Calu3 (cell line): ENCODE results near the gene ILK. TPM values are rescaled to one million over a fixed set of nuclear protein-coding genes. Genes with fewer than 3 reads are reported as not detected.

Experiments used
- BruUV-seq: library from RNA; stranded (reverse); fragments of 400-500 nt; replicated peaks from 2 replicates; lab custom pipeline; 2021; lab: Mats Ljungman, UMichigan
- CTCF ChIA-PET: fragments of 300-600 bp; sonication (Branson Sonifier 250); formaldehyde crosslinking; loops from one replicate; lab custom pipeline; 2022; ENCODE audit warnings: antibody characterized with exemption; lab: Charles Lee
- DNase-seq: peaks from one replicate; pipeline ENCODE4 v3.0.0; 2022
- H3K27ac Mint-ChIP-seq: one replicate; pipeline ENCODE4 v1.8.0; 2022; ENCODE audit warnings: mixed read lengths; ENCODE audit not compliant: unreplicated experiment
- H3K27me3 Mint-ChIP-seq: one replicate; pipeline ENCODE4 v1.8.0; 2022; ENCODE audit warnings: mixed read lengths; ENCODE audit not compliant: unreplicated experiment
- H3K36me3 Mint-ChIP-seq: one replicate; pipeline ENCODE4 v1.8.0; 2022; ENCODE audit warnings: mild to moderate bottlenecking, moderate library complexity, mixed read lengths; ENCODE audit not compliant: insufficient read depth, unreplicated experiment
- H3K4me1 Mint-ChIP-seq: one replicate; pipeline ENCODE4 v1.8.0; 2022; ENCODE audit warnings: mild to moderate bottlenecking, low read depth, mixed read lengths; ENCODE audit not compliant: unreplicated experiment
- H3K4me3 Mint-ChIP-seq: one replicate; pipeline ENCODE4 v1.8.0; 2022; ENCODE audit warnings: mild to moderate bottlenecking, low read depth, moderate library complexity, mixed read lengths; ENCODE audit not compliant: unreplicated experiment
- H3K9me3 Mint-ChIP-seq: one replicate; pipeline ENCODE4 v1.8.0; 2022; ENCODE audit warnings: low read depth, mixed read lengths; ENCODE audit not compliant: unreplicated experiment
- intact Hi-C: fragments of 100-400 bp; cut with micrococcal nuclease; formaldehyde crosslinking; loops from one replicate; pipeline ENCODE4 v1.10.0; 2022; ENCODE audit not compliant: unreplicated experiment
- total RNA-seq: library from RNA; stranded (reverse); gene quantifications from 2 replicates; pipeline ENCODE4 v1.2.3, GENCODE V29; 2022
- TF ChIP-seq, protein P1 (sequence below): fragments of 200-600 bp; IDR thresholded peaks from one replicate; pipeline ENCODE4 v1.8.0; 2022; ENCODE audit warnings: antibody characterized with exemption; ENCODE audit not compliant: unreplicated experiment

Gene ILK
- total RNA-seq, 1 experiment from 2014 or later, result 85.7 TPM

DNA sequence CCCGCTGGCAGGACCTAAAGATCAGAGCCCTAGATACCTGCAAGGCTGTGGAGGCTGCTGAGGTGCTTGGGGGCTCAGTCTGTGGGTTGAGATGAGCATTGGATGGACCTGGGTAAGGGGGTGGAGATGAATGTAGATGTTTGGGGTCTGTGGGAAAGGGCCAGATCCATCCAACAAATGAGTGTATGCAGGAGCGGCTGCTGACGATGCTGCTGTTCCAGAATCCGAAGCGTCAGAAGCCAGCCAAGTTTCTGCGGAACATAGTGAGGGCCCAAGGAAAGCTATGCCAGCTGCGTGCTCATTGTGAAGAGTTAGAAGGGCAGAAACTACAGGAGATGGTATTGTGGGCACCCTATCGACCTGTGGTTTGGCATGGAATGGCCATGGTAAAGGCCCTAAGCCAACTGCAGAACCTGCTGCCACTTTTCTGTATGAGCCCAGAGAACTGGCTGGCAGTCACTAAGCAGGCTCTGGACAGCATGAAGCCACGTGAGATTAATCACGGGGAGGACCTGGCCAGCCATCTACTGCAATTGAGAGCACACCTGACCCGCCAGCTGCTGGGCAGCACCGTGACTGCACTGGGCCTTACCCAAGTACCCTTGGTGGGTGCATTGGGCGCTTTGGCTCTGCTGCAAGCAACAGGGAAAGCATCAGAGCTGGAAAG lies 36.7 kb upstream of the ILK start:
- TF ChIP-seq, protein P1, sequence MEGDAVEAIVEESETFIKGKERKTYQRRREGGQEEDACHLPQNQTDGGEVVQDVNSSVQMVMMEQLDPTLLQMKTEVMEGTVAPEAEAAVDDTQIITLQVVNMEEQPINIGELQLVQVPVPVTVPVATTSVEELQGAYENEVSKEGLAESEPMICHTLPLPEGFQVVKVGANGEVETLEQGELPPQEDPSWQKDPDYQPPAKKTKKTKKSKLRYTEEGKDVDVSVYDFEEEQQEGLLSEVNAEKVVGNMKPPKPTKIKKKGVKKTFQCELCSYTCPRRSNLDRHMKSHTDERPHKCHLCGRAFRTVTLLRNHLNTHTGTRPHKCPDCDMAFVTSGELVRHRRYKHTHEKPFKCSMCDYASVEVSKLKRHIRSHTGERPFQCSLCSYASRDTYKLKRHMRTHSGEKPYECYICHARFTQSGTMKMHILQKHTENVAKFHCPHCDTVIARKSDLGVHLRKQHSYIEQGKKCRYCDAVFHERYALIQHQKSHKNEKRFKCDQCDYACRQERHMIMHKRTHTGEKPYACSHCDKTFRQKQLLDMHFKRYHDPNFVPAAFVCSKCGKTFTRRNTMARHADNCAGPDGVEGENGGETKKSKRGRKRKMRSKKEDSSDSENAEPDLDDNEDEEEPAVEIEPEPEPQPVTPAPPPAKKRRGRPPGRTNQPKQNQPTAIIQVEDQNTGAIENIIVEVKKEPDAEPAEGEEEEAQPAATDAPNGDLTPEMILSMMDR, result no peak
- Mint-ChIP-seq H3K27me3 (no peaks in the 10 kb centered on the region), H3K4me1 (no peaks in the 10 kb centered on the region), H3K36me3 (peaks cover 21% of the 10 kb centered on the region), H3K9me3 (no peaks in the 10 kb centered on the region), H3K4me3 (no peak overlapping the region), H3K27ac (no peak overlapping the region)
- BruUV-seq, result no TSS peak
- DNase-seq, result no peak
- intact Hi-C loops, result no loop called here
- CTCF ChIA-PET, result no interaction called here

DNA sequence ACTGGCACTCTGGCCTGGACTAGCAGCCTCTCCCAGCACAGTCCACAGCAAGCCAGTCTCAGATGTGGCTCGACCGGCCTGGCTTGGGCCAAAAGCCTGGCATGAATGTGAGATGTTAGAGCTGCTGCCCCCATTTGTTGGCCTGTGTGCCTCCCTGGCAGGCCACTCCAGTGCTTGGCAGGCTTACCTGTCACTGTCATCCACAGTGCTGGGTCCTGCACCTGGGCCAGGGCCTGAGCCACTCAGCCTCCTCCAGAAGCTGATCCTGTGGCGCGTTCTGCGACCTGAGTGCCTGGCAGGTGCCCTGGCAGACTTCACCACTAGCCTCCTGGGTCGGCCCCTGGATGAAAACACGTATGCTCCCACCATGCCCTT lies 36.2 kb upstream of the ILK start:
- Mint-ChIP-seq H3K4me1 (no peaks in the 10 kb centered on the region), H3K4me3 (no peak overlapping the region), H3K36me3 (peaks cover 21% of the 10 kb centered on the region), H3K9me3 (no peaks in the 10 kb centered on the region), H3K27ac (no peak overlapping the region), H3K27me3 (no peaks in the 10 kb centered on the region)
- intact Hi-C loops, result no loop called here
- no TSS peak for BruUV-seq
- TF ChIP-seq, protein P1, result no peak
- CTCF ChIA-PET, result no interaction called here
- no peak for DNase-seq

DNA sequence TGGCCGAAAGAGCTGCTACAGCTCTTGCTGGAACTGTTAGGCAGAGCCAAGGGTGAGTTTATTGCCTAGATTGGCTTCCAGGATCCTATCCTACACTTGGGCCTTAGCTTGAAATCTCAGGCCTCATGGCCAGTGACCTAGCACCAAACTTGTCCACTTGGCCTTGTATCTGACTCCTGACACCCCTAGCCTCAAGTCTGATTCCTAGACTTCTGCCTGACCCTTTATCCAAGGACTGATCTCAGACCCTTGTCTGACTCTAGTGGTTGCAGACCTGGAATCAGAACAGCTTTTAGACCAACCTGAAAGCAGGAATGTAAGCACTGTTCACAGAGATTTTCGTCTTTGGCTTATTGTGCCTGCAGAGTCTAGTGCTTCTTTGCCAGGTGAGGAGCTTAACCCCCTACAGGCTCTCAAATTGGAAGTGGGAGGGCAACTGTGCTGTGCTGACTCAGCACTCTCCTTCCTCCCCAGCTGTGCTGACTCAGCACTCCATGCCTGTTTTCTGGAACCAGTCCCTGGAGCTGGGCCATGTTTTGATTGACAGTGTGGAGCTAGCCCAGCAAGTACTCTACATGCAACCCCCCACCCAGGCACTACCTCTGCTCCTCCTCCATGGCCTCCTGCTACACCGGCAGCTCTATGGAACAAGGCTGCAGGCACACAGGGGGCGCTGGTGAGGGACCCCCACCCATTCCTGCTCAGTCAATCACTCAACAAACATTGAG lies 35.2 kb upstream of the ILK start:
- no TSS peak for BruUV-seq
- no peaks in the 10 kb centered on the region for H3K27me3 Mint-ChIP-seq
- no peak overlapping the region for H3K4me3 Mint-ChIP-seq

DNA sequence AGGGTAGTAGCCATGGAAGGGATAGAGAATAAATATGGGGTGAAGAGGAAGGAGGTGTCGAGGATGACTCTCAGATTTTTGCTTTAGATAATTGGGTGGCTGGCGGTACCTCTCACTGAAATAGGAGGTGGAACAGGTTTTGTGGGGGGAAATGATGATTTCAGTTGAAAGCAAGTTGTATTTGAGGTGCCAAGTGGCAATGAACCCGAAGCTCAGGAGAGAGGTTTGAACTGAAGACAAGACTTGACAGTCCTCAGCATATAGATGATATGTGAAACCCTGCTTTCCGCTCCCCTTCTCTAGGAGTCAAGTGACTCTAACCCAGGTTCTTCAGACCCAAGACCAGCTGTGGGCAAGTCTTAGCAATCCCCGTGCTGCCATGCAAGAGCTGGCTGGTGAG lies 33.9 kb upstream of the ILK start:
- TF ChIP-seq, protein P1, result no peak
- no peak for DNase-seq
- H3K4me1 Mint-ChIP-seq, result no peaks in the 10 kb centered on the region
- peaks cover 21% of the 10 kb centered on the region for H3K36me3 Mint-ChIP-seq
- no peaks in the 10 kb centered on the region for H3K27me3 Mint-ChIP-seq
- intact Hi-C loops, result no loop called here
- CTCF ChIA-PET, result interaction anchor here (0.9 kb wide), 1 partner anchor 18 kb away, joined by 3 read pairs; no protein-coding TSS in a partner anchor
- no TSS peak for BruUV-seq
- H3K9me3 Mint-ChIP-seq, result no peaks in the 10 kb centered on the region
- H3K27ac Mint-ChIP-seq, result no peak overlapping the region
- H3K4me3 Mint-ChIP-seq, result no peak overlapping the region

More for the DNA sequence above, 35.2 kb upstream of the ILK start:
- Mint-ChIP-seq H3K27ac (no peak overlapping the region), H3K36me3 (peaks cover 21% of the 10 kb centered on the region), H3K9me3 (no peaks in the 10 kb centered on the region), H3K4me1 (no peaks in the 10 kb centered on the region)
- TF ChIP-seq, protein P1, result no peak
- CTCF ChIA-PET, result interaction anchor here (0.5 kb wide), 1 partner anchor 88 kb away, joined by 3 read pairs; no protein-coding TSS in a partner anchor
- intact Hi-C loops, result no loop called here
- no peak for DNase-seq
